GM12801 (cell line): ENCODE data around the gene NNAT.

Experiments used
- TF ChIP-seq, protein P1 (sequence below): IDR thresholded peaks from one replicate; pipeline ENCODE4 v1.5.1; 2011; ENCODE audit warnings: control low read depth; ENCODE audit not compliant: insufficient read length; ENCODE audit errors: extremely low read depth

Gene NNAT

DNA sequence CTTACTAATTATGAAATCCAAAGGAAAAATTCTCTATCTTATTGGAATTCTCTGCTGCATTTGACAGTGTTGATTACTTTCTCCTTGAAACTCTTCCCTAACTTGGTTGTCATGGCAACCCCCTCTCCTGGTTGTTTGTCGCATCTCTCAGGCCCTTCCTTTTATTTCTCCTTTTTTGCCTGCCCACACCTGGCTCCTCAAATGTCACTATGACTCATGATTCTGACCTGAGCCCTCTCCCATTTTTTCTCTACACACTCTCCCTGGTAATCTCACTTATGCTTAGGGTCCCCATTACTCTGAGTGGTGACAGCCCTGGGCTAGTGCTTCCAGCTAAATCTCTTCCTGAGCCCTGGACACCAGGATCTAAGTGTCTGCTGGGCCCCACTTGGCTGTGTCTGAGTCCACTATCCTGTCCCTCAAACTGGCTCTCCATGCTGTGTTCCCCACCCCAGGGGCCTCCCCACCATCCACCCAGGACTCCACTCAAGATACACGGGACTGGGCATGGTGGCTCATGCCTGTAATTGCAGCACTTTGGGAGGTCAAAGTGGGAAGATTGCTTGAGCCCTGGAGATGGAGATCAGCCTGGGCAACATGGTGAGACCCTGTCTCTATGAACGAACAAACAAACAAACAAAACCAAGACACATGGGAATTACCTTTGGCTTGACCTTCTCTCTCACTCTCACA is 16.5 kb upstream of the NNAT start:
- TF ChIP-seq, protein P1, sequence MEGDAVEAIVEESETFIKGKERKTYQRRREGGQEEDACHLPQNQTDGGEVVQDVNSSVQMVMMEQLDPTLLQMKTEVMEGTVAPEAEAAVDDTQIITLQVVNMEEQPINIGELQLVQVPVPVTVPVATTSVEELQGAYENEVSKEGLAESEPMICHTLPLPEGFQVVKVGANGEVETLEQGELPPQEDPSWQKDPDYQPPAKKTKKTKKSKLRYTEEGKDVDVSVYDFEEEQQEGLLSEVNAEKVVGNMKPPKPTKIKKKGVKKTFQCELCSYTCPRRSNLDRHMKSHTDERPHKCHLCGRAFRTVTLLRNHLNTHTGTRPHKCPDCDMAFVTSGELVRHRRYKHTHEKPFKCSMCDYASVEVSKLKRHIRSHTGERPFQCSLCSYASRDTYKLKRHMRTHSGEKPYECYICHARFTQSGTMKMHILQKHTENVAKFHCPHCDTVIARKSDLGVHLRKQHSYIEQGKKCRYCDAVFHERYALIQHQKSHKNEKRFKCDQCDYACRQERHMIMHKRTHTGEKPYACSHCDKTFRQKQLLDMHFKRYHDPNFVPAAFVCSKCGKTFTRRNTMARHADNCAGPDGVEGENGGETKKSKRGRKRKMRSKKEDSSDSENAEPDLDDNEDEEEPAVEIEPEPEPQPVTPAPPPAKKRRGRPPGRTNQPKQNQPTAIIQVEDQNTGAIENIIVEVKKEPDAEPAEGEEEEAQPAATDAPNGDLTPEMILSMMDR: no peak

DNA sequence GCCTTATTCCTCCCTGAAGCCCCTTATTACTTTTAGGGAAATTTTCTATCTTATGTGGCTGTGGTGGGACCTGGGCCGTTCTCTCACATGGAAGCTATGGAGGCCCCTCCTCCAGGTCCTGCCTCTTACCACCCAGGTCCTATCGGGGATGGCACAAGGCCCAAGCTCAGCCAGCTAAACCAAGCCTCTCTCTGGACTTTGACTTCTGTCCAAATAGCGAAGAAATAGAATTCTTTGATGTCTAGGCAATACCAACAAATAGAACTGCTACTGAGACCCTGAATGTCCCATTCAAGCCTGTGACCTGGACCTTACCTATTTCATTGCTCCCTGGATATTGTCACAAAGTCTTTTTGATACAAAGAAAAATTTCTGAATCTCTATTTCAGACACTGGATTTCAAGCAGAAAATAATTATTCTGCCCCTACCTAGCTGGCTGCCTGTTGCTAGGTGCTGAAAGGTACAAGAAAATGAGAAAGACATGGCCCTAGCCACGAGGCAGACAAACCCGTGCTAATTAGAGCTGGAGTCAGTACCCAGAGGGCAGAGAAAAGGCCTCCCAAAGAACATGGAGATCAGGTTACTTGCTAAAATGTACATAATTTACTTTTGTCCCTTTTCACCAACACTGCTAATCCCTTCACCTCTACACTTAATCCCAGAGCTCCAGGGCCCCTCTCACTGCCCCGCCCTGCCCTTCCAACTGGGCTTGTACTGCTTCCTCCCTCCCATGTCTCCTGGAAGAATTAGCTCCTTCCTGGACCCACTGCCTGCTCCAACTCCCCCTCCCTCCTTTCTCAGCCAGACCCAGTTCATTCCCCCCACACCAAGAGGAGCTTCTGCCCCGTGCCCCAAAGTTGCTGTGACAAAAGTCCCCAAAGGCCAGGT is 15.5 kb upstream of the NNAT start:
- TF ChIP-seq, protein P1: no peak

DNA sequence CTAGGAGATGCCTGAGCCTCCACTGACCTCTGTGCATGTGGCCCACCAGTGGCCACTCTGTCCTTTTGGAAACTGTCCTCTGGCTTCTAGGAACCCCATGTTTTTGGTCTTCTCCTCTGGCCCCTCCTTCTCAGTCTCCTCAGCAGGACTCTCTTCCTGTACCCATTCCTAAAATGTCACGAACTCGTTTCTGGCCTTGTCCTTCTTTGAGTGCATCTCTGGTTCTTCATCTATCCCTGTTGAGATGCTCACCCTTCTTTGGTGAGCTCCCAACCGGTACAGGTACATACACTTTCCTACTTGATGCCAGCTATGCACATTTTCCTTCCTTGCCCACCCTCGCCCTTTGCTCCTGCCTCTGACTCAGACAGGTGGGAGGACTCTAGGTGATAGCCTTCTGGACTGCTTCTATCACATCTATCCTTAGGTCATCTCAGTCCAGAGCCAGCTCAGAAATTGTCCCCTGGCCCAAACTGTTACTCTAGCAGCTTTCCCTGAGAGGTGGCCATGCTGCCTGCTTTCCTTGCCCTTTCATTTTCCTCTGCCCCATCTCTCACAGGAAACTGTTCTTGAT is 14.8 kb upstream of the NNAT start:
- TF ChIP-seq, protein P1: no peak

DNA sequence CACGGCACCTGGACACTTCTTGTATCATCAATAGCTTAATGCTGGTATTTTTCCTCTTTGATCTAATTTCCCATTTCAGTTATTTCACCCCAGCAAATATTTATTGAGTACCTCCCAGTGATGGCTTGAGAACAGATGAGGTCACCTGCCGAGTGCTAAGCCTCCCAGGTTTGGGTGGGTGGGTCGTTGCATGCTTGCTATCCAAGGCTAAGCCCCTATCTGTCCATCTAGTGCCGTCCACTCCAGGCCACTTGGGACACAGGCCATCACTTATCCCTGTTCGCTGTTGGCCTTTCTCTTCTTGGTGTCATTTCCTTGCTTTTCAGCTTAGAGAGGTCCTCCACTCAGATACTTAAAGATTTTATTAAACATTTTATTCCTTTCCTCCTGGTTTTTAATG is 10.8 kb upstream of the NNAT start:
- TF ChIP-seq, protein P1: no peak

DNA sequence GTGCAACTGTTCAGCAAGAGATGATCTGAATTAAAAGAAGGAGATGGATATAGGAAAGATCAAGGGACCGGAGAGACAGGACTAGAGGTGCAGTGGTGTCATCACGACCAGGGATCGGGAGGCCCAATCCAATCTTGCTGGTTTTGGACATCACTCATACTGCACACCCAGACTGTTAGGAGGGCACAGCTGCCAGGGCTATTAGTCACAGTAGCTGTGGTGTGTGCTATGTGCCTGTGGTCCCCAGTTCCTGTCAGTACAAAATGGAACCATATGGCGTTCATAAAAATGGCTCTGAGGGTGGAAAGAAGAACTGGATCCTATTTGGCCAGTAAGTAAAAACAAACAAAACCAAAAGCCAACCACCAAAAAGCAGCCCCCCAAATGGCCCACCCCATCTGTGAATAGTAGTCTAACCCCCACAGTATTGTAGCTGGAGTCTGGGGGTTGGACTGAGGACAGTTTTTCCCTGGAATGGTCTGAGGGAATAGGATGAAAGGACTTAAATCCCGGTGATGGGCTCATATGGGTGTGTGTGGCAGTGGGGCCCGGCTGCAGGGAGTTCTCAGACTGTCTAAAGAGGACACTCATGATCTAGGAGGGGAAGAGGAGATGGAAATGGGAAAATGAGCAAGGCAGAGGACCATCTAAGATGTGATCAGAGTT is 9.3 kb upstream of the NNAT start:
- TF ChIP-seq, protein P1: no peak

DNA sequence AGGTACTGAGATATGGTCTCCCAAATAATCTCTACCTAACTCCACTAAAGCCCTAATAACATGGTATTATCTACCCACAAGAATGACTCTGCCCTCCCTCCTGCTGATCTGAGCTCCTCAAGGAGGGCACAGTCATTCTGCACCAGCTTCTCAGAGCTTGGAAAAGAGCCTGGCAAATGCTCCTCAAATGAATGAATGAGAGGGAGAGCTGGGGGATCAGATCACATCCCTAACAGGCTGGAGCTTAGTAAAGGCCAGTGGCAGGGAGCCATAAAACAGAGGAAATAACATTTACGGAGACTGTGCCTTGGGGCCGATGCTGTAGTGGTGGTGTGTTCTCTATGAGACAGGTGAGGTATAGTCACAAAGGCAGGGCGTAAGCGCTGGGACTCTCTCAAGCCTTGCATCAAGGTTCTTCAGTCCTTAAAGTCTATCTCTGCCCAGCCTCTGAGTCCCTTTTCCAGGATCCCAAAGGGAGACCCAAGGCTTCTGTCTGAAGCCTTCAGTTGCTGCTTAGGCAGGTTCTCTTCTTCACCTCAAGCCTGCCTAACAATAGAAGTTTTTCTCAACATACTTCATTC is 7.2 kb upstream of the NNAT start:
- TF ChIP-seq, protein P1: no peak

DNA sequence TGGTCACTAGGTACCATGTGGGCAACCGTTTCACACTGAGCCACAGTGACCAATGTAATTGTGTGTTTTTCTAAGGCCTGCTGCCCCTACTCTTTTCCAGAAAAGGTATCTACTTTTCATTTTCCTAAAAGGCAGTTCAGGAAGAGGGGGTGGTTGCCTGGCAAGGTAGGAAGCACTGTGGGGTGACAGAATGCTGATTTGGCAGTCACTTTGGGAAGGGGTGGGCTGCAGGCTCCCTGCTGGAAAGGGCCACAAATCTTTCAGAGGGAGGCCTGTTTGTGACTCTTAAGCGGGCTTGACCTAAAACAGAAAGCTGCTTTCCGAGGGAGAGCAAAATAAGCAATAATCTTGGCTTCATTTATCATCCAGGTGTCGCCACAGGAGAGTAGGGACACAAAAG is 5.2 kb upstream of the NNAT start:
- TF ChIP-seq, protein P1: no peak
